Adipose tissue (tissue), 3 donors: ENCODE results near the gene TMEM52B. TPM values are rescaled to one million over a fixed set of nuclear protein-coding genes. Genes with fewer than 3 reads are reported as not detected.
"Not testable (repeated sequence)": the region's sequence is repeated elsewhere in the genome, so short reads cannot be mapped to it uniquely, and the experiment has no call there.

Experiments
- H3K27ac ChIP-seq: one replicate; pipeline ENCODE4 v1.5.1; 2013; ENCODE audit warnings: low read depth, low read length
- WGBS, 3 donors: extraction: QIAGEN DNeasy Blood & Tissue Kit; methylation state at CpG; one replicate each; pipeline ENCODE4 v1.1.7; 2013; 5-methylcytosine and 5-hydroxymethylcytosine counted together
- polyA plus RNA-seq, 3 donors: library from polyadenylated mRNA; stranded (reverse); fragments of 200-250 nt; gene quantifications; one replicate each; pipeline ENCODE4 v1.2.3, GENCODE V29; 2013
- donor health status: healthy with polysubstance abuse.
- donor health status: Bipolar disorder and iron deficiency.
- donor health status: healthy.

The TMEM52B gene
- polyA plus RNA-seq, 3 donors, result 0.06 to 0.11 TPM; not detected in 1

- WGBS, 3 donors, result 0 to 100% (median 0%) methylated on average over 1 of the region's 1 CpG
- no peak overlapping the region for H3K27ac ChIP-seq
Observed at GRCh38 chr12:10165421-10165820, 13.4 kb upstream of the TMEM52B start.

- WGBS, 3 donors, result 36 to 61% (median 38%) methylated on average over 5 of the region's 5 CpGs
- H3K27ac ChIP-seq, result no peak overlapping the region
Observed at GRCh38 chr12:10167599-10167998, 11.2 kb upstream of the TMEM52B start.

GRCh38 chr12:10169104-10169503, 9.7 kb upstream of the TMEM52B start:
- 67 to 80% (median 69%) methylated on average over 3 of the region's 3 CpGs for WGBS, 3 donors
- no peak overlapping the region for H3K27ac ChIP-seq

GRCh38 chr12:10170216-10170615, 8.6 kb upstream of the TMEM52B start:
- 81 to 87% (median 87%) methylated on average over 5 of the region's 5 CpGs for WGBS, 3 donors
- no peak overlapping the region for H3K27ac ChIP-seq

- 61 to 74% (median 72%) methylated on average over 7 of the region's 7 CpGs for WGBS, 3 donors
- H3K27ac ChIP-seq, result no peak within 1 kb of the TSS
Observed at GRCh38 chr12:10171973-10172728, 6.7 kb upstream of the TMEM52B start, which contains the start of gene OLR1. Gene OLR1, minus strand, starts transcription at chr12:10172132. Its CDS starts 55 bp downstream, at chr12:10172077.

- WGBS, 3 donors, result 71 to 83% (median 72%) methylated on average over 2 of the region's 2 CpGs
Observed at GRCh38 chr12:10174986-10175614, 3.7 kb upstream of the TMEM52B start.

GRCh38 chr12:10175846-10176636, 2.8 kb upstream of the TMEM52B start:
- no peak overlapping the region for H3K27ac ChIP-seq
- 75 to 88% (median 83%) methylated on average over 5 of the region's 5 CpGs for WGBS, 3 donors

More at GRCh38 chr12:10174986-10175614, 3.7 kb upstream of the TMEM52B start:
- no peak overlapping the region for H3K27ac ChIP-seq

GRCh38 chr12:10179776-10180181, 947 bp downstream of the TMEM52B start:
- WGBS, 3 donors, result 62 to 73% (median 67%) methylated on average over 5 of the region's 5 CpGs
- H3K27ac ChIP-seq, result no peak overlapping the region

GRCh38 chr12:10182354-10183049, 3.7 kb downstream of the TMEM52B start:
- WGBS, 3 donors, result 44 to 58% (median 54%) methylated on average over 5 of the region's 5 CpGs
- H3K27ac ChIP-seq, result no peak overlapping the region

- H3K27ac ChIP-seq, result no peak overlapping the region
- WGBS, 3 donors, result 29 to 62% (median 38%) methylated on average over 7 of the region's 7 CpGs
Observed at GRCh38 chr12:10184261-10184843, 5.5 kb downstream of the TMEM52B start.

- H3K27ac ChIP-seq, result no peak overlapping the region
- WGBS, 3 donors, result 29 to 63% (median 31%) methylated on average over 11 of the region's 11 CpGs
Observed at GRCh38 chr12:10186299-10186698, 7.5 kb downstream of the TMEM52B start.

- not testable (repeated sequence) for H3K27ac ChIP-seq
- 65 to 70% (median 67%) methylated on average over 6 of the region's 6 CpGs for WGBS, 3 donors
Observed at GRCh38 chr12:10186958-10187357, 8.1 kb downstream of the TMEM52B start.

- 34 to 61% (median 48%) methylated on average over 5 of the region's 5 CpGs for WGBS, 3 donors
- H3K27ac ChIP-seq, result no peak overlapping the region
Observed at GRCh38 chr12:10189653-10190052, 10.8 kb downstream of the TMEM52B start.

GRCh38 chr12:10190558-10191388, 11.9 kb downstream of the TMEM52B start:
- WGBS, 3 donors, result 36 to 50% (median 47%) methylated on average over 13 of the region's 13 CpGs
- no peak overlapping the region for H3K27ac ChIP-seq

GRCh38 chr12:10191865-10192264, 13.0 kb downstream of the TMEM52B start:
- WGBS, 3 donors, result 20 to 25% (median 22%) methylated on average over 2 of the region's 2 CpGs
- H3K27ac ChIP-seq, result no peak overlapping the region

- WGBS, 3 donors, result 85 to 97% (median 93%) methylated on average over 3 of the region's 3 CpGs
- no peak overlapping the region for H3K27ac ChIP-seq
Observed at GRCh38 chr12:10194160-10194670, 15.4 kb downstream of the TMEM52B start.

- H3K27ac ChIP-seq, result no peak overlapping the region
- WGBS, 3 donors, result 68 to 77% (median 73%) methylated on average over 10 of the region's 10 CpGs
Observed at GRCh38 chr12:10196210-10196609, 17.4 kb downstream of the TMEM52B start.
